ENCODE data around the gene CHM.
"Not testable (repeated sequence)": the region's sequence is repeated elsewhere in the genome, so short reads cannot be mapped to it uniquely, and the experiment has no call there.

The CHM gene

GRCh38 chrX:86047174-86047935 is at the start of gene CHM:
TSS of gene CHM (minus strand) at chrX:86047558. CDS start at chrX:86047532, 26 bp downstream.
- DNase-seq, result no peak

DNA sequence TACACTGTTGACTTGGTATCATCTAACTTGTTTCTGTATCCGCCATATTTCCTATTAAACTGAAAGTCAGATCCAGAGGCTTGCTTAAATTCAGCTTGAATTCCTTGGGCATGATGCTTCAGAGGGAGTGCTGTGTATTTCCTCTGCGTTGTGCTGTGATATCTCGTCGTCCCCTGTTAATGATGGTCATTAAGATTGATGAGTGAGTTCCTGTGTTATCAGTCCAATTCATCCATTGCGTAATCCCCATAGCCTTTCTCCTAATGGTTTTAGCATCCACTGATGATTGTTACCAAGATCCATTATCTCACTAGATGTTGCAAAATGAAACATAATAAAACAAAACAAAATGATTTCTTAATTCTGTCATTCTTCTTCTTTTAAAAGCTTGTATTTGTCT is 31.3 kb upstream of the CHM start:
- DNase-seq, result no peak

GRCh38 chrX:86066998-86067397 is 19.6 kb upstream of the CHM start:
- DNase-seq, result no peak

- no peak for DNase-seq
Observed at GRCh38 chrX:86061407-86061806, 14.0 kb upstream of the CHM start.

DNA sequence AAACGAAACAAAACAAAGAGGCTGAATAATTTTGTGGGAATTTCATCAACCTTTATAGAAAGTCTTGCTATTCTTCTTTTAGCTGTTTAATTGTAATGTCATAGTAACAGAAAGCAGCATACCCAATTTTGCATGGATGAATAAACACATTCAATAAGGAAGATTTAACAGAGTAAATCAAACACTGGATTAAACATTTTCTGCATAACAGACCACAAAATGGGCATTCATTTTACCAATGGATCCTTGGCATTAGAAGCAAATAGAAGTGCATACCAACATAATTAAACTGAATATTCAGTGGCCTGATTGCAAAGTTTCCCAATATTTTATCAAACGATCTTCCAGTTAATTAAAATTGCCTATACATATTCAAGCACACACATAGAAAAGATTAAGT is 4.4 kb upstream of the CHM start:
- no peak for DNase-seq

DNA sequence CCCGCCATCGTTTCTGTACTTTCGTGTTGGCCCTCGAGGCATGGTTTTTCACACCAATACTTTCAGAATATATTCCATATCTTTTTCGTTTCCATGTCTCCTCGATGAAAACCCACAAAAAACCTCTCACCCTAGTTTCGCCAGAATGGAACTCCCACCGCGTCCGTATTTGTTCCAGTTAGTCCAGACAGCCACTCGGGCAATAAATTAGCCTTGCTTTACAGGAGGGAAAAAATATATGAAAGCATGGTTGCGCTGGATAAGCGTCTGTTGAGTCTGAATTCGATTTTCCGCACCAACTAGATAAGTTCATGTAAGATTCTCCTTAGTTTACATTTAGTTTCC is 550 bp upstream of the CHM start:
- no peak for DNase-seq

- no peak for DNase-seq
Observed at GRCh38 chrX:86044216-86044615, 3.1 kb downstream of the CHM start.

DNA sequence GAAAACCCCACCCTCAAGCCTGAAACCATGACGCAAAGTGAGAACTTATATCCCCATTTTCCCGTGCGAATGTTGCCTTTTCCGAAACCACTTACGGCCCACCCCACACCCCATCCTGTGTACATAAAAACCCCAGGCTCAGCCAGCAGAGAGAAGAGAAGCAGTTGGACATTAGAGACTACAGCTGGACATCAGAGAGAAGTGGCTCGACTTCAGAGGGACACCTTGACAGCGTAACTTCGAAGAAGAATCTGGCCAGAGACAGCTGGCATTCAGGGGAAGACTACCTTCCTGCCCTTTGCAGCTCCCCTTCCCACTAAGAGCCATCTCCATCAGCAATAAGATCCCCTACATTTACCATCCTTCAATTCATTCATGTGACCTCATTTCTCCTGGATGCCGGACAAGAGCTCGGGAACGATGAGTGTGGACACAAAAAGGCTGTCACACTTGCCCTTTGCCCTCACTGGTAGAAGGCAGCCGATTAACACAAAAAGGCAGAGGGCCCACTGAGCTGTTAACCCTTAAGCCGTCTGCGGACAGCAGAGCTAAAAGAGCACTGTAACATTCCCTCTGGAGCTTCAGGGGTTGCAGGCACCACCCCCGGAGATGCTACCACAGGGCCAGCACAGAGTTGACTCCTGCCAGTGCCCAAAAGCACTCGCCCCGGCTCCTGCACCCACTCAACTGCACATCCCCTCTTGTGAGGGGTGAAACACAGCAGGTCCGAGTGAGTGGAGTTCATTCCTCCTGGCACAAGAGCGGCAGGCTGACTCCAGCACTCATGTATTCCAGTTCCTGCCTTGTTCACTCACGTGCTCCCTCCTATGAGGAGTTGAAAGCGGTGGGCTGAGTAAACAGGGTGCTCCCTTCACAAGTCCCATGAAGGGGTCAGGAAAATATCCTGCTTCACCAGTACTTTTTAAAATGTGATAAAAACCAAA is 7.5 kb downstream of the CHM start:
- no peak for DNase-seq

DNA sequence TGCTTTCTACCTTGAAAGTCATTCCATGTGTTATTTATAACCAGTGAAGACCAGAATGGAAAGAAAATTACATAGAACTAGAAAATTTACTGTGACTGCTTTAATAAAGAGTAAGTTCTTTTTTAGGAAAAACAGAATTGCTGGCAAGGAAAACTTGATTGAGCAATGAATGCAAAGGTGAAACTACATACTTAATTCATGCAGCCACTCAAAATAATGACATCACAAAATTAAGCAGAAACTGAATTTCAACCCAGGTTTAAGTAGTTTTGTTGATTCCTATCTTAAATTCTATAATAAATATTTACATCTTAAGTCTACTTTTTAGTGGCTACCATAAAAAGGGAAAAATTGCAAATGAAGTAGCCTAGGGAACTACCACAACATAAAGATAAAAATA is 14.0 kb downstream of the CHM start:
- DNase-seq, result no peak

DNA sequence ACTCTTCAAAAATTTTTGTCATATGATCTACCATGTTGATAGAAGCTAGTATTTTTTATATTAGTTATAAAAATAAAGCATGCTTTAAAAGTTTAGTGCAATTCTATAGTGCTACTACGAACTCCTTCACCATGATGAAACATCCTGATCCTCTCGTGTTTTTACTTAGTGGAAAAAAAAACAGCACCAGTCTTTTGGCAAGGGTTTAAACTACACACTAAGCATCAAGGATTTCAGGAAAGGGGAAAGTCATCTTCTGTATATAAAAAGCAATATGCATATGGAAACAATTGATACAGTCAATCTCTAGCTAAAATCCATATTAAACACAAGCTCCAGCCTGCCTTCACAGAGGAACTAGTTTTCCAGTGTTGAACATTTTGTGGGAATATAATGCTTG is 18.7 kb downstream of the CHM start:
- DNase-seq, result no peak

DNA sequence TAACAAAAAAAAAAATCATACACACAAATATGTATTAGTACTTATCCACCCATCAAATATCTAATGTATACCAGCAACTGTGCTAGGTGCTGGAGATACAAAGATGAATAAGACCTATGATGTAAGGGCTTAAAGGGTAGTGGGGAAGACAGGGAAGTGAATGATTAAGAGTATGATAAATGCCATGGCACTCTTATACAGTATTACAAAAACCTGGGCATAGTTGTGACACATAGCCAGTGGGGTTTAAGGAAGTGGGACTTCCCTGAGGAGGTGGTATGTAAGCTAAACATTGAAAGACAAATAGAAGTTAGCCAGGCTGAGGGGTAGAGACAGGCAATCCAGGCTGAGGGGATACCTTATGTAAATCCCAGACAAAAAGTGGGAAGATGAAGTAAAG is 23.5 kb downstream of the CHM start:
- no peak for DNase-seq

GRCh38 chrX:86021652-86022289 is 25.6 kb downstream of the CHM start:
- DNase-seq, result no peak

DNA sequence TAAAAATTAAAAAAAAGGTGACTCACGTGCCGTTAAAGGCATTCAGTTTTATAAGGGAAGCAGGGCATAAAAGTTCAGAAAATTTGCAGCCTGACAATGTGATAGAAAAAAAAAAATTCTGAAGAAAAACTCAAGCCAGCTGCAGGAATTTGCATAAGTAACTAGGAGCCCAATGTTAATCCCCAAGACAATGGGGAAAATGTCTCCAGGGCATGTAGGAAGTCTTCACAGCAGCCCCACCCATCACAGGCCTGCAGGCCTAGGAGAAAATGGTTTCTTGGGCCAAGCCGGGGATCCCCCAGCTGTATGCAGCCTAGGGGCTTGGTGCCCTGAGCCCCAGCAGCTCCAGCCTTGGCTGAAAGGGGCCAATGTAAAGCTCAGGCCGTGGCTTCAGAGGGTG is 31.2 kb downstream of the CHM start:
- DNase-seq, result no peak

DNA sequence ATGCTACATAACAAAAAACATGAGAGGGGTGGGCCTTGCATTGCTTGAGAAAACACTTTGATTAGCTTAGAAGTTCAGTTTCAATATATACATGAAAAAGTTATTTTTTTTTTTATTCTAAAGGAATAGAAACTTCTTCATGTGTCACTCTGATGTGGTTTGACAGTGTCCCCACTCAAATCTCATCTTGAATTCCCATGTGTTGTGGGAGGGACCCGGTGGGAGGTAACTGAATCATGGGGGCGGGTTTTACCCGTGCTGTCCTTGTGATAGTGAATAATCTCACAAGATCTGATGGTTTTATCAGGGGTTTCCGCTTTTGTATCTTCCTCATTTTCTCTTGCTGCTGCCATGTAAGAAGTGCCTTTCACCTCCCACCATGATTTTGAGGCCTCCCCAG is 32.4 kb downstream of the CHM start:
- not testable (repeated sequence) for DNase-seq

GRCh38 chrX:86014421-86014820 is 32.9 kb downstream of the CHM start:
- no peak for DNase-seq

DNA sequence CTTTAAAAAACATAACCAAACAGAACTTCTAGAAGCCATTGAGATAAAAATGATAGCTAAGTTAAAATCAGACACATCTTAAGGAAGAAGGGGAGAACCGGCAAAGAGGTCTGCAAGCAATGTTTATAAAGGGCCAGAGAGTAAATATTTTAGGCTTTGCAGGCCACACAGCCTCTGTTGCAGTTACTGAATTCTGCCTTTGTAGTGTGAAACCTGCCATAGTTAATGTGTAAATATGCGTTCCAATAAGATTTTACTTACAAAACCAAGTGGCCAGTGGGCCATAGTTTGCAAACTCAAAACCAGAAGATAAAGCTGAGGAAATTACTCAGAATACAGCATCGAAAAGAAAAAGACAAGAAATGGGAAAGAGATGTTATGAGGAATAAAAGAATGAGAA is 33.6 kb downstream of the CHM start:
- DNase-seq, result no peak

- DNase-seq, result no peak
Observed at GRCh38 chrX:86012188-86012587, 35.2 kb downstream of the CHM start.

DNA sequence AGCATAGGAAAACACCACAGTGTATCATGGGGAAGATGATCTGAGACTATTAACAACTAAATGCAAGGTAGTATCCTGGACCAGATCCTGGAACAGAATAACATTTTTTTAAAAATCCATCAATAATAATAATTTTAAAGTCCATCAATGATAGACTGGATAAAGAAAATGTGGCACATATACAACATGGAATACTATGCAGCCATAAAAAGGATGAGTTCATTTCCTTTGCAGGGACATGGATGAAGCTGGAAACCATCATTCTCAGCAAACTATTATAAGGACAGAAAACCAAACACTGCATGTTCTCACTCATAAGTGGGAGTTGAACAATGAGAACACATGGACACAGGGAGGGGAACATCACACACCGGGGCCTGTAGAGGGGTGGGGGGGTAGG is 37.6 kb downstream of the CHM start:
- DNase-seq, result not testable (repeated sequence)

DNA sequence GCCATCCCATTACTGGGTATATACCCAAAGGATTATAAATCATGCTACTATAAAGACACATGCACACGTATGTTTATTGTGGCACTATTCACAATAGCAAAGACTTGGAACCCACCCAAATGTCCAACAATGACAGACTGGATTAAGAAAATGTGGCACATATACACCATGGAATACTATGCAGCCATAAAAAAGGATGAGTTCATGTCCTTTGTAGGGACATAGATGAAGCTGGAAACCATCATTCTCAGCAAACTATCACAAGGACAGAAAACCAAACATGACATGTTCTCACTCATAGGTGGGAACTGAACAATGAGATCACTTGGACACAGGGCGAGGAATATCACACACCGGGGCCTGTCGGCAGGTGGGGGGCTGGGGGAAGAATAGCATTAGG is 39.5 kb downstream of the CHM start:
- DNase-seq, result not testable (repeated sequence)

DNA sequence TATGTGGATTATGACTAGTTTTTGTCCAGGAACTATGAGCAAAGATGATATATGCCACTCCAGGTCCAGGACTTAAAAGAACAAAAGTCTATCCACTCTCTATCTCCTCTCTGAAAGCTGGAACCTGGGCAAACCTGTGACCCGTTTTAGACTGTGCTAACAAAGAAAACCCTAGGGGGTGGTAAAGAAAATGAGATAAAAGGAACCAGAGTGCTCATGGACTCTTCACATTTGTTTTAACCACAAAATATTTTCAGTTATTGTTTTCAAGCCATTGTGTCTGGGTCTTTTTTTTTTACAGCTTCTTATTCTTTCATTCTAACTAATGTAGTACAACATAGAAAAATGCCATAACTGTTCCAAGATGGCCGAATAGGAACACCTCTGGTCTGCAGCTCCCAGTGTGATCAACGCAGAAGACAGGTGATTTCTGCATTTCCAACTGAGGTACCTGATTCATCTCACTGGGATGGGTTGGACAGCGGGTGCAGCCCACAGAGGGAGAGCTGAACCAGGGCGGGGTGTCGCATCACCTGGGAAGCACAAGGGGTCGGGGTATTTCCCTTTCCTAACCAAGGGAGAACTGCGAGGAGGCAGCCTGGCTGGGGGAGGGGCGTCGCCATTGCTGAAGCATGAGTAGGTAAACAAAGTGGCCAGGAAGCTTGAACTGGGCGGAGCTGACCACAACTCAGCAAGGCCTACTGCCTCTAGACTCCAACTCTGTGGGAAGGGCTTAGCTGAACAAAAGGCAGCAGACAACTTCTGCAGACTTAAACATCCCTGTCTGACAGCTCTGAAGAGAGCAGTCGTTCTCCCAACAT is 45.1 kb downstream of the CHM start:
- no peak for DNase-seq

- DNase-seq, result no peak
Observed at GRCh38 chrX:85998954-85999353, 48.4 kb downstream of the CHM start.

GRCh38 chrX:85996555-85996954 is 50.8 kb downstream of the CHM start:
- DNase-seq, result no peak

DNA sequence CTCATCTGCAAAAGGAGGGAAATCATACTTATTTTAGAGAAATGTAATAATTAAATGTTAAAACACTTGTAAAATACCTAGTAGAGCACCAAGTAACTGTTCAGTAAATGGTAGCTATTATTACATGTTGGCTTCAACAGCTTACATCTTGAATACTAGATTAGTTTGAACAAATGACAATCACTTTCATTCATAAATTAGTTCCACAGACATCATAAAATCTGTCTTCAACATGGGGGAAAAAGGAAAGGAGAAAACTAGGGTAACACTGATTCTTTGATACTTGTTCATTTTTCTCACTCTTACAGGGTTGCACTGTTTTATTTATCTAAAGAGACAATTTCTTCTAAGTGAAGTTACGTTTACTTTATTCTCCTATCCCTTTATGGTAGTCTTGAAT is 51.7 kb downstream of the CHM start:
- no peak for DNase-seq

All from cerebellar nuclear complex (tissue), 1 donor.